NCI-H2227 treated with DMSO at 0.1 percent for 48 hours (cell line): ENCODE results near the gene MACROH2A1.

ENCODE experiments used
- DNase-seq: peaks from one replicate; lab custom pipeline; 2025; lab: John Stamatoyannopoulos, UW

The MACROH2A1 gene

DNA sequence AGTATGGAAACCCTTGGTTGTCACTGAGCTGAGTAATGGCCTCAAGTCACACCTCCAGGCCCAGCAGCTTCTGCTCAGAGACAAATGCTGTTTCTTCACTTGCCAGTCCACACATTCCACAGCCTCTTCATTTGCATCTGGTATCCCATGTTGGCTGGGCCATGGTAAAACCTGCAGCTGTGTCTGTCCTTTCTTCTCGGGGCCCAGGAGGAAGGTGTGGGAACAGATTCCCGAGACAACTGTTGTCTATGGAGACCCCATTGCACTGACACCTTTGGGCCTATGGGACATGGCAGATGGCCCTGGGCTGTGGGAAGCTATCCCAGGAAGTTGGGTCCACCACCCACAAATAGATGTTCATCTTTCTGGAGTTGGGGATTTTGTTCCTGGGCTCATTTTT lies 85.1 kb downstream of the MACROH2A1 start:
- no peak for DNase-seq

DNA sequence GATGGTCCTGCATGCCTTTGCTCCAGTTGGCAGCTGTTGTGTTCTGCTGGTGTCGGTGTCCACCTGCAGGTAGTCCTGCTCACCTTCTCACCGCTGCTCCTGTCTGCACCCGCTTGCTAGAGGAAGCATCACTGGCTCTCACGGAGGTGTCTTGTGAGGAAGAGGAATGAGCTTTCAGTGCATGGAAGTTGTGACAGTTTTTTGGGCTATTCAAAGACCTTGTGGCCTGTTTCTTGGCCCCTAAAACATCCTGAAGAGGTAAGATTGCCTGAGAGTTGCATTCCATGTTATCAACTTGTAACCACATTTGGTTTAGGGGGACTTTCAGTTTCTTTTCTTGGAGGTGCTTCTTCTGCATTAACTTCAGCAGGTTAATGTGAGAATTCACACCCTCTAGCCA lies 85.6 kb downstream of the MACROH2A1 start:
- no peak for DNase-seq

DNA sequence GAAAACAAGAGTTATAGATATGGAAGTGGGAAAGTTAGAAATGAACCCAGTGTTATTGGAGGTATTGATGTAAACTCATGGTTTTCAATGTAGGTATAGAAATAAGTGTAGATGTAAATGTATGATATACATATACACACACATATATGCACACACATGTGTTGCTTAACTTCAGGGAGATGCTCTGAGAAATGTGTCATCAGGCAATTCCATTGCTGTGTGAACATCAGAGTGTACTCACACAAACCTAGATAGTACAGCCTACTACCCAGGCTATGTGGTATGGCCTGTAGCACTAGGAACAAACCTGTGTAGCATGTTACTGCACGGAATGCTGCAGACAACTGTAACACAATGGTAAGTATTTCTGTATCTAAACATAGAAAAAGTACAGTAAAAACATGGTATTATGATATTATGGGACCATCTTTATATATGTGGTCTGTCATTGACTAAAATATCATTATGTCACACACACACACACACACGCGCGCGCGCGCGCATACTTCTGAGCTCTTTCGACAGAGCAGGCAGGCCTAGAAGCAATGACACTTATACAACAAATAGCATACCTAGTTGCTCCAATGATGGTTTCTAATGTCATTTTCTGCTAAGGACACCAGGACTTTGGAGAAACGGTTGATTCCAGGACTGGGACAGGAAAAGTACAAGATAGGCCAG lies 86.6 kb downstream of the MACROH2A1 start:
- no peak for DNase-seq

DNA sequence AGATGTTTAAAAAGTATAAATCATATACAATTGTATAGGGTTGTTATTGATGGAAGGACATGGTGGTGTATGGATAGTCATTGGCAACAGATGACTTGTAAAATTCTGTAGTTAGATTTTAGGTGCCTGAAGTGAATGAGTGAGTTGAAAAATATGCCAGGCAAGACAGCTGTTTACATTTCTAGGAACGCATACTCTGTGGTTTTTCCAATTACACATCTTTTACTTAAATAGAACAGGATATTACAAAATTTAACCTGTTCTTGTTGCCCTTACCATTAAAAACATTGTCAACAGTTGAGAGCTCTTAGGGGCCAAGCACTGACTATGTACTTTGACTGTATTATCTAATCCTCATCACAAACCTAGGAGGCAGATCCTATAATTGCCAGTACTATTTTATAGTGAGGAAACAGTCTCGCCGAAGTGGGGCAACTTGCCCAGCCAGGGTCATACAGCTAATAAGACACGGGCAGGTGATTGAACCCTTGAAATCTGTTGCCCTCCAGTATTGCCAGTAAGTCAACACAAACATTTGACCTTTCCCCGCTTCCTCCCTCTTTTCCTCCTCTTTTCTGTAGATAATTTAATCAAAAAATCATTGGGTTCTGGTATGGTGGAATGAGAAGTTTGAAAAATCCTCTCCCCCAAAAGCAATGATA lies 88.6 kb downstream of the MACROH2A1 start:
- no peak for DNase-seq

DNA sequence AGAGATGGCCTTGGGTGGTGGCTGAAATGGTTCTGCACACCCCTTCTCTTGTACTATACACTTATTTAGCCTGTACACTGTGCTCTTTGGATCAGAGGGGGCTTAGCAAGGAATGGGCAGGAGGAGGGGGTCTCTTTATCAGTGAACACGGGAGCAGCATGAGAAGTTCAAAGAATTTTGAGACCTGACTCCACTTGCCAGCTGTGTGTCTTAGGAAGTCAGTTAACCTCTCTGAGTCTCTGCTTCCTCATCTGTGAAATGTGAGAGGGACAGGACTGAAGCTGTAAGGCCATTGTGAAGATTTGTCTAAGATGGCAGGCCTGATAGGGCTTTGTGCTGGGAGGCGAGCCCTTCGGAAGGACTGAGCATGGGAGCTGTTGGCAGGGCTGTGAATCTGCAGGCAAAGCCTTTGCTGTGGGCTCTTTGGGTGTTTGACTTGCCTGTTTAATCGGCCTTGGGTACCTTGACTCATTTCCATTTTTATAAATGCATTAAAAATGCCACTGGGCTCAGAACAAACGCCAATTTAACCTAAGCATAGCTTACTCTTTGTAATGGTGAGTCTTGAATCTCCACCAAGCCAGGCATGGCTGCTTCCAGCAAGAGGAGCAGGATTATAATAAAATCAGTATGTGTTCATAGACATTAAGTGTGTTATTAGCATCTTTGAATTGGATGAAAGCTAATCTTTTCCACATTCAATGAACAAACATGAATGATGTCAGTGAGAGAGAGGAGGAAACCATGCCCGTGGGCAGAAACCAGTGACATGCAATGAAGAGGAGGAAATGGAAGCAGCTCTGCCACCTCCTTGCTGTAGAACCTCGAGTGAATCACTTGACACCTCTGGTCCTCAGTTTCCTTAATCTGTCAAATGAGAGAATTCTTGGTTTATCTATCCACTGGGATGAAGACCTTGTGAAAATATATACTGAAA lies 89.4 kb downstream of the MACROH2A1 start:
- DNase-seq: no peak

DNA sequence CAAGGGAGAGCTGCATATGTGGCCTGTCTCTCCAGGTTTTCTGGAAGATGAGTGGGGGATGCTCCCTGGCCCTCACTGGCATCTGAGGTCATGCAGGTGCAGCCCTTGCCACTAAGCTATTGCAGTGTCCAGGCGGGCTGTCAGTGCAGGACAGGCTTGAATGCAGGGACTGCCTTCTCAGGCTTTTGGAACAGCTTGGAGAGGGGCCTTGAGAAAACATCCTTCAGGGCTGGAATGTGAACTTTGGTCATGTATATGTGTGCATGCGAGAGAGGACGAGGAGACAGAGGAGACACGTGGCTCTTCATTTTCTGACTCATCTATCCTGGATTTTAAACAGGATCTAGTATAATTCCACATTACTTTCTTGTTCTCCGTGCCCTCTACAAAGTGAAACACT lies 90.3 kb downstream of the MACROH2A1 start:
- no peak for DNase-seq

DNA sequence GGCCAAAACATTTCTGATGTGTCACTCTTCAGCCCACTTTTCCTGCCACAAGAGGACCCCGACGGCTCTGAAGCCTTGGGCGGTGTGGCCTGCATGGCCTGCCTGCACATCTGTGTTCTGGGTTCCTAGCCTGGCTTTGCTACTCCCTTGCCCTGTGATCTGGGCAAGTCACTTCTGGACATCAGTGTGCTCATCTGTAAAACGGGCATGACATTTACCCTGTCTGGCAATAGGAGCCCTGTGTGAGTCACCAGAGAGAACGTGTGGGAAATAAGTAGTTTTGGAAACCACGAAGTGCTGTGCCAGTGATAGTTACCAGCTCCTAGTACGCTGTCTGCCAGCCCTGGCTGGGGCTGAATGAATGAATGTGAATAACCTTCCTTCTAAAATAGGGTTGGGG lies 90.8 kb downstream of the MACROH2A1 start:
- no peak for DNase-seq

DNA sequence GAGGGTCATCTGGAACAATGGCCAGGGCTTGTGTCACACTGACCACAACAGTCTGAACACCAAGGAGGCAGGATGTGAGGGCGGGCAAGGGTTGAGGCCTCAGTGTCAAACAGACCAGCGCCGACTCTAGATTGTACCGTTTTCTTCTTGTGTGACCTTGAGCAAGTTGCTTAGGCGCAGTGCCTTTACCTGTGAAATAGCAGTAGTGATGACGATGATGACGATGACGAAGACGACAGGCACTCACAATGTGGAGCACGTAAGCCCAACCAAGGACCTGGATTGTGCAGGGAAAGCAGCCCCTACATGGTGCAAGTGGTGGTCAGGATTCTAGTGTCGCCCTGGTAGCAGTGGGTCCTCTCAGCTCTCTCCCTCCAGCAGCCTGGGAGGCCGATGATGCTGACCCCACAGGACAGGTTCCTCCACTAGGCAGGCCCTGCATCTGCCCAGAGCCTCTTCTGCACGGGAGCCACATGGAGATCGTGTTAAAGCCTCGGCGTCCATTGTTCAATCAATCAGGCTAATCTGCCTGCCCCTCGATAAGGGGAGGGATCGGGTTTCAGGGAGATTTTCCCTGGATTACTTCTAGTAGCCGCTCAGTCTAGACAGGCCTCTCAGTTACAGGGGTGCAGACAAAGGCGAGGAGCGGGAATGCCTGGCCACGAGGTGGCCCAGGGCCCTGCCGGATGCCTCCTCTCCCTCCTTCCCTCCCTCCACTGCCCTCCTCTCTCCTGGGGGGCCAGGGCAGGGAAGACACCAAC lies 91.7 kb downstream of the MACROH2A1 start:
- DNase-seq: no peak

DNA sequence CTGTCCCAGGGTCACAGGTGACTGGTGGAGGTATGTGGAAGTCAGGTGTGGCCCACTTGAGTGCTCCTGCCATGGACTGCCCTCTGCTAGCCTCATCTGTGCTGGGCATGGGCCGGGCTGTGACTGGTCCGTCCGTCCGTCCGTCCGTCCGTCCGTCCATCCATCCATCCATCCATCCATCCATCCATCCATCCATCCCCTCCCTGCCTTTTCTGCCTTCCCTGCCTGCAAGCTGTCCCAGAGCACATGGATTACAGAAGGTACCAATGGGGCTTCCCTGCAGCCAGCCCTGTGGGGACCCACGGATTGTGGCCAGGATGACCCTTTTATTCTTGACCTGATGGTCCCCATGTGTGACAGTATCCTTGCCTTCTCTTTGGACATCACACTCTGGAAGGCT lies 92.5 kb downstream of the MACROH2A1 start:
- no peak for DNase-seq

DNA sequence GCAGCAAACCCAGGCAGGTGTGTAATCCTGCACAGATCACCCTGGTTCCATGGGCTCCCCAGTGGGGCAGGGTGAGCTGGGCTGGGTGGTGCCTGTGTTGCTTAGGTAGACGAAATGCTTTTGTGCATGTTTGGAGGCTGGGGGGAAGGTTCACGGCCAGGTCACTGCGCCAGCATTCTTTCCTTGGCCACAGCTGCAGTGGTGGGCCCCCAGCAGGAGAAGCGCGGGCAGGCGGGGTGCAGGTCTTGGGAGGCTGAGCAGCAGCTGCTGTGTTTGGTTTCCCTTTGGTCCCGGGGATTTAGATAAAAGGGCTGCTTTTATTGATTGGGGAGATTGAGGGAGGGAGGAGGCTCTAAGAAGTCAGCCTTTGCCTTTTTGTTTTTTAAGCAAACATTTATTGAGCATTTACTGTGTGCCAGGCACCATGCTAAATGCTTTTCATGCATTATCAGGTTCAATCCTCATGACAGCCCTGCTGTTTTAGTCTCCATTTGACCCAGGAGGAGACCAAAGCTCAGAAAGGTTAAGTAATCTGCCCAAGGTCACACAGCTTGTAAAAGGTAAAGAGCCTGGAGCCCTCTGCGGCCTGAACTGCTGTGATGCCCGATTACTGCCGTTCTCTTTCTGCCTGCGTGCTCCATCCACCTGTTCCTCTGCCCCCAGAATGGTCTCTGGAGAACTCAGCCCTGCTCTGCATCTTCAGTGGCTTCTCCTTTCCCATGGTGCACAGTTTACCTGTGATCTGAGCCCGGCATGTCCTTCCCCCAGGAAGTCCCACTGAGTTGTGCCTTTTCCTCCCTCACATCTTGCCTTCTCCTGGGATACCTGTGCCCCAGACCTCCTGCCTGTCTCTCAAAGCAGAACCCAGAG lies 94.4 kb downstream of the MACROH2A1 start:
- DNase-seq: no peak

DNA sequence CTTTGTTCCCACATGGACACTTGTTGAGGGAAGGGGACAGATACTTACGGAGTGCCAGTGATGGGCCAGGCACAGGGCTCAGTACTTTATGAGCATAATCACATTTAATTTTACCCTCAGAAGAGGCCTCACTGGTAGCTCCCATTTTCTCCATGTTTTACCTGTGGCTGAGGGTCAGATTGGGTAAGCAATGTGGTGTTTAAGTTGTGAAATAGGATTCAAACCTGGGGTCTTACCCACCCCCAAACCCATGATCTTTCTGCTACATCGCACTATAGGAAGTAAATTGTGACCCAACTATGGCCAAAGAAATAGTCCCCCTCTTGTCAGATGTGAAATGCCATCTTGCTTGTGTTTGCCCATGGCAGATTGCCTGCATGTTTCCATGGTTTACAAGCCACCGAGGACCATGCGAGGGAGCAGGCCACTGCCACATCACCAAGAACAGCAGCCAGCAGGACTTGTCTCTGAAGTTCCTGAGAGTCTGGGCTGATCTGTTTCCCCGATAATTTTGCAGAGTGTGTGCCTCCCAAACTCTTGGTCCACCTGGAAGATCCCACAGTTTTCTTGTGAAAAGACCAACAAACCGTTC lies 95.4 kb downstream of the MACROH2A1 start:
- DNase-seq: no peak

DNA sequence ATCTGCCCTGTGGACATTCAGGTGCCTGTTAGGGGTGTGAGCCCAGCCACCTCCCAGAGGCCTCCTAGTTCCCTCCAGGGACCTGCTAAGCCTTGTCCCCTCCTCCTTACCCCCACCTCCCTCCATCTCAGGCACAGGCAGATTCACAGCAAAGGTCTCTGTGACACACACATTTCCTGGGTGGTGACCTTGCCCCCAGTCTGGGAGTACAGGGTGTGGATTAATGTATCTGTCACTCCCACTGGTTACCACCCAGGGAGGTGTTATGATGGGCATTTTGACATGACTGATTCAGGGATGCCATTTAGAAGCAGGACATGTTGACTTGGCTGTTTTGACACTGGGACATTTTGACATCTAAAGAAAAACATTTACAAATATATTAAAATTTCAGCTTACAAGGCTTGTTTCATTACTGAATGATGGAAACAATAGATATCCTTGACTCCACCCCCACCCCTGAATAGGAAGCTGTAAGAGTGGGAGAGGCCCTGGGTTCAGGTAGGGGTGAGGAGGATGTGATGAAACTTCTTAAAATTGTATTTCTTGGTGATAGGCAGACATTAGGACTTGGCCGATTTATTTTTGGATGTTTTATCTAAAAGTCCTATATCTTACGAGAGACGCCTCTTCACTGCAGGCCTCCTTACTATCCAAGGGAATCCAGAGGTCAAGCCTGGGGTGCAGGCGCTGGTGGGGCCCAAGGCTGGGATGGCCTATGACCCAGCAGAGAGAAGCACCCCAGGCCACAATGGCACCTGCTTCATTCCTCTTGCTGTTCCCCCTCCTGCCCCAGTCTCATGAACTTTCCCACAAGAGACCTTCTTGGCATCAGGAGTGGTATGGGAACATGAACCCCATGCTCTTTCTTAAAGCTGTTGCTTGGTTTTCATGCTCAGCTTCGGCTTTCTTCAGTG lies 101.9 kb downstream of the MACROH2A1 start:
- no peak for DNase-seq

DNA sequence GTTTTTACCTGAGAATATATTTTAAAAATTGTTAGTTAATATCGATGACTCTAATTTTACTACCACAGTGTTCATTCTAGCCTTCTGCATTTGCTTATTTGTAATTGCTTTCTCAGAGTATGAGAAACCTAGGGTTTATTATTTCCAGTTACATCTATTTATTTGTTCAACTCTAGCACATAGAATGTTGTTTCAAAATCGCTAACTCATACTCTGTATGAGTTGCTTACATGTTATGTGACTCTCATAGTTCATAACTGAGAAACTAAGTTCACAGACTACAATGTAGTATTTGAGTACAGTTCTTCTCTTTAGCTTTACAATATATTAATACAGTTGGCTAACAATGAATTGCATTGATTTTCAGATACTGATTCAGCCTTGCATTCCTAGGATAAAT lies 103.2 kb downstream of the MACROH2A1 start:
- DNase-seq: no peak

DNA sequence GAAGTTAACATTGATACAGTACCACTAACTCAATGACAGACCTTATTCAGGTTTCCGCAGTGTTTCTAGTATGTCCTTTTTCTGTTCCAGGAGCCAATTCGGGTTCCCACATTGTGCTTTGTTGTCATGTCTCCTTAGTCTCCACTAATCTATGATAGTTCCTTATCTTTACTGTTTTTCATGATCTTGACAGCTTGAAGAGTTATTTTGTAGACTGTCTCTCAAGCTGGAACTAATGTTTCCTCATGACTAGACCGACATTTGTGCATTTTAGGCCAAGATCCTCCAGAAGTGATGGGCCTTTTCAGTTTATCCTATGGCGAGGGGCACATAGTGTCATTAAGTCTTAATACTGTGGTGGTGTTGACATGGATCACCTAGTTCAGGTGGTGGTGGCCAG lies 104.2 kb downstream of the MACROH2A1 start:
- DNase-seq: no peak

DNA sequence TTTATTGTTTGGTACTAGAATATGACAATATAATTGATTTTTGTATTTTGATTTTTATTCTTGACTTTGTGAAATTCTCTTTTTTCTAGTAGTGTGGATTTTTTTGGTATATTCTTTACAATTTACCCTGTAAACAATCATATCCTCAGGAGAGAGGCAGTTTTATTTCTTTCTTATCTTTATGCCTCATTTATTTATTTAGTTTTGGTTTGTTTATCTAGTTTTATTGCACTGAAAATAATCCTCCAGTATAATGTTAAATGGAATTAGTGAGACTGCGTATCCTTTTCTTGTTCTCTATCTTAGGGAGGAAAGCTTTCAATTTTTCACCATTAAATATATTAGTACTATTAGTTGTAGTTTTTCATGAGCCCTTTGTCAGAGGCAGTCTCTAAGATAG lies 109.4 kb downstream of the MACROH2A1 start:
- no peak for DNase-seq

DNA sequence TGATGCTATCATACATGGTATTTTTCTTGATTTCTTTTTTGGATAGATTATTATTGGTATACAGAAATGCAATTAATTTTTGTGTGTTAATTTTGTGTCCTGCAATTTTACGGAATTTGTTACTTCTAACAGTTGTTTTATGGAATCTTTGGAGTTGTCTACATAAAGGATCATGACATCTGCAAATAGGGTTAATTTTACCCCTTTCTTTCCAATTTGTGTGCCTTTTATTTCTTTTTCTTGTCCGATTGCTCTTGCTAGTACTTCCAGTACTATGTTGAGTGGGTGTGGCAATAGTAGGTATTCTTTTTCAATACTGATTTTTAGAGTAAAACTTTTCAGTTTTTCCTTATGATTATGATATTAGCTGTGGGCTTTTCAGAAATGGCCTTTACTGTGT lies 111.5 kb downstream of the MACROH2A1 start:
- DNase-seq: no peak
